Measurements from ENCODE around the gene THAP12. TPM values are rescaled to one million over a fixed set of nuclear protein-coding genes. Genes with fewer than 3 reads are reported as not detected.
A peak's percentile ranks its signal among the peaks of the same experiment; 100 is the strongest.

The THAP12 gene
- total RNA-seq, 2 donors from 2014 or later, result 39.6 to 46.2 TPM

GRCh38 chr11:76369406-76369805, 11.5 kb downstream of the THAP12 start:
- peak; percentile 14 for TF ChIP-seq CTCF (conservative IDR thresholded peaks at IDR 0.05)
- Mint-ChIP-seq H3K27me3 (ENCODE audit: insufficient read depth) (no peaks in the 10 kb centered on the region), H3K36me3 (ENCODE audit: low read depth) (peaks cover 12% of the 10 kb centered on the region), H3K27ac (no peak overlapping the region), H3K4me3 (no peak overlapping the region), H3K9me3 (no peaks in the 10 kb centered on the region), H3K4me1 (peaks cover 6% of the 10 kb centered on the region)
- Histone ChIP-seq H3K27me3 (ENCODE audit: control insufficient read depth, insufficient read depth, low read length, poor library complexity, severe bottlenecking) (no peaks in the 10 kb centered on the region), H3K9ac (ENCODE audit: extremely low read depth, low read length, poor library complexity, severe bottlenecking) (no peak overlapping the region), H3K4me1 (ENCODE audit: control insufficient read depth, insufficient read depth, low read length) (no peaks in the 10 kb centered on the region), H3K9me3 (ENCODE audit: control insufficient read depth, low read length) (no peaks in the 10 kb centered on the region), H3K4me3 (ENCODE audit: low read length) (no peak overlapping the region), H3K36me3 (ENCODE audit: control insufficient read depth, insufficient read depth, low read length) (peaks cover 11% of the 10 kb centered on the region), H3K27ac (ENCODE audit: low read depth, low read length) (no peak overlapping the region)
- no peak for DNase-seq
- WGBS, 2 experiments (ENCODE audit: insufficient coverage in 1 of 2, insufficient read length in 1 of 2), result 94 to 96% methylated on average over 5 to 6 of the region's 6 CpGs

GRCh38 chr11:76368490-76368889, 12.4 kb downstream of the THAP12 start:
- no peaks in the 10 kb centered on the region for H3K9me3 Mint-ChIP-seq
- 86% methylated on average over 1 of the region's 1 CpG; no CpG with 5 or more reads in 1 of the 2 experiments for WGBS, 2 experiments (ENCODE audit: insufficient coverage in 1 of 2, insufficient read length in 1 of 2)

GRCh38 chr11:76365038-76365679, 15.8 kb downstream of the THAP12 start:
- H3K4me1 ChIP-seq (ENCODE audit: control insufficient read depth, insufficient read depth, low read length), result no peaks in the 10 kb centered on the region
- TF ChIP-seq CTCF (conservative IDR thresholded peaks at IDR 0.05), result no peak
- no peak overlapping the region for H3K27ac Mint-ChIP-seq

More at GRCh38 chr11:76368490-76368889, 12.4 kb downstream of the THAP12 start:
- no peak overlapping the region for H3K27ac ChIP-seq (ENCODE audit: low read depth, low read length)
- TF ChIP-seq CTCF (conservative IDR thresholded peaks at IDR 0.05), result no peak
- H3K9ac ChIP-seq (ENCODE audit: extremely low read depth, low read length, poor library complexity, severe bottlenecking), result no peak overlapping the region
- DNase-seq, result no peak
- no peaks in the 10 kb centered on the region for H3K27me3 ChIP-seq (ENCODE audit: control insufficient read depth, insufficient read depth, low read length, poor library complexity, severe bottlenecking)
- no peak overlapping the region for H3K4me3 ChIP-seq (ENCODE audit: low read length)
- no peak overlapping the region for H3K27ac Mint-ChIP-seq
- peaks cover 18% of the 10 kb centered on the region for H3K36me3 Mint-ChIP-seq (ENCODE audit: low read depth)
- no peaks in the 10 kb centered on the region for H3K27me3 Mint-ChIP-seq (ENCODE audit: insufficient read depth)
- peaks cover 6% of the 10 kb centered on the region for H3K4me1 Mint-ChIP-seq
- no peak overlapping the region for H3K4me3 Mint-ChIP-seq
- H3K4me1 ChIP-seq (ENCODE audit: control insufficient read depth, insufficient read depth, low read length), result no peaks in the 10 kb centered on the region
- H3K36me3 ChIP-seq (ENCODE audit: control insufficient read depth, insufficient read depth, low read length), result peaks cover 18% of the 10 kb centered on the region
- no peaks in the 10 kb centered on the region for H3K9me3 ChIP-seq (ENCODE audit: control insufficient read depth, low read length)

More at GRCh38 chr11:76365038-76365679, 15.8 kb downstream of the THAP12 start:
- Histone ChIP-seq H3K27ac (ENCODE audit: low read depth, low read length) (no peak overlapping the region), H3K9me3 (ENCODE audit: control insufficient read depth, low read length) (no peaks in the 10 kb centered on the region), H3K27me3 (ENCODE audit: control insufficient read depth, insufficient read depth, low read length, poor library complexity, severe bottlenecking) (no peaks in the 10 kb centered on the region), H3K9ac (ENCODE audit: extremely low read depth, low read length, poor library complexity, severe bottlenecking) (no peak overlapping the region), H3K4me3 (ENCODE audit: low read length) (no peak overlapping the region), H3K36me3 (ENCODE audit: control insufficient read depth, insufficient read depth, low read length) (peaks cover 22% of the 10 kb centered on the region)
- no peak for DNase-seq
- Mint-ChIP-seq H3K27me3 (ENCODE audit: insufficient read depth) (no peaks in the 10 kb centered on the region), H3K36me3 (ENCODE audit: low read depth) (peaks cover 24% of the 10 kb centered on the region), H3K9me3 (no peaks in the 10 kb centered on the region), H3K4me1 (peaks cover 6% of the 10 kb centered on the region), H3K4me3 (no peak overlapping the region)
- WGBS, 2 experiments (ENCODE audit: insufficient coverage in 1 of 2, insufficient read length in 1 of 2), result 95 to 98% methylated on average over 12 to 16 of the region's 16 CpGs

All from endodermal cell (in vitro differentiated cells).